ENCODE data around the gene AMIGO1.

- TF ChIP-seq TAF1 (IDR thresholded peaks at IDR 0.05; ENCODE audit: borderline replicate concordance, insufficient read depth, low read length) (no peak), FOXP2 (optimal IDR thresholded peaks at IDR 0.05; ENCODE audit: borderline replicate concordance, extremely low read depth, extremely low read length, insufficient read depth) (no peak), POLR2AphosphoS5 (IDR thresholded peaks at IDR 0.05; ENCODE audit: low read depth, low read length) (no peak), REST (IDR thresholded peaks at IDR 0.05; ENCODE audit: insufficient read depth in 1 of 2, low read depth in 2 of 2, low read length in 2 of 2) (no peak)
Observed at GRCh38 chr1:109527846-109528695, 18.5 kb upstream of the AMIGO1 start.

Measured in PFSK-1 (cell line).